ENCODE results near the gene ZNF132.
A peak's percentile ranks its signal among the peaks of the same experiment; 100 is the strongest.
"Not testable (repeated sequence)": the region's sequence is repeated elsewhere in the genome, so short reads cannot be mapped to it uniquely, and the experiment has no call there.

Gene ZNF132

DNA sequence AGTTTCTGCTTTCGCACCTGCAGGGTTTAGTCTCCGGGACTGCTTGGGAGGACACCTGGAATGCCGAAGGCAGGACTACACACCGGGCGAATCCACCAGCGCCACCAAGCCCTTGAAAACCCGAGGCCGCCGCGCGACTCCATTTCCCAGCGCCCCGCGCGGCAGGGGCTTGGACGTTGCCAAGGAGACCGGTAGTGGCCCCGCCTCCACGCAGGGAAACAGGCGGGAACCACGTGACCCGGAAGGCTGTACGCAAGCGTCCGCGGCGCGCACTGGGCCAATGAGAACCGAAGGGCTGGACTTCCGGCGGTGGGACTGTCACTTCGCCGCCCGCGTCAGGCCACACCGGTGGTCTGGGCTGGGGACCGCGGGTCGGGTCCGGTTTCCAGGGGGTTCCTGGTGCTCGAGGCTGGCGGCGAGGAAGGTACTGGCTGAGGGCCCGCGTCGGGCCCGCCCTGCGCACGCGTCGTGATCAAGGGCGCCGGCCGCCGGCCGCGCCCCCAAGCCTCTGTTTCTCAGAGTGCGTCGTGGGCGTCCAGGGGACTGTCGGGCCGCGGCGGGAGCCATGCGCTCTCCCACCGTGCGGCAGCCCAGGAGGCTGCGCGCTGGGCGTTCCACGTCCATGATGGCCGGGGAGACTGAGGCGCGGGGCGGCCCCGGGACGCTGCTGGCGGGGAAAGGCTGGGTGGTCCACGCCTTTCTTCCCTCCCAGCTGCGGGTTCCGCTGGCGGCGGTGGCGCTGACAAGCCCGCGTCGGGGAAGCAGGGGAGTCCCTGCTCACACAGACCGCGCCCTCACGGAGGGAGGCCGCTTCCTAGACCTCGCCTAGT is 27.0 kb upstream of the ZNF132 start, which contains the start of gene ZNF324:
TSS of gene ZNF324 (plus strand) at position 321 of the 830 bp plus-strand sequence. CDS start 2,106 bp downstream, outside the sequence.
- DNase-seq = peak; percentile 86

DNA sequence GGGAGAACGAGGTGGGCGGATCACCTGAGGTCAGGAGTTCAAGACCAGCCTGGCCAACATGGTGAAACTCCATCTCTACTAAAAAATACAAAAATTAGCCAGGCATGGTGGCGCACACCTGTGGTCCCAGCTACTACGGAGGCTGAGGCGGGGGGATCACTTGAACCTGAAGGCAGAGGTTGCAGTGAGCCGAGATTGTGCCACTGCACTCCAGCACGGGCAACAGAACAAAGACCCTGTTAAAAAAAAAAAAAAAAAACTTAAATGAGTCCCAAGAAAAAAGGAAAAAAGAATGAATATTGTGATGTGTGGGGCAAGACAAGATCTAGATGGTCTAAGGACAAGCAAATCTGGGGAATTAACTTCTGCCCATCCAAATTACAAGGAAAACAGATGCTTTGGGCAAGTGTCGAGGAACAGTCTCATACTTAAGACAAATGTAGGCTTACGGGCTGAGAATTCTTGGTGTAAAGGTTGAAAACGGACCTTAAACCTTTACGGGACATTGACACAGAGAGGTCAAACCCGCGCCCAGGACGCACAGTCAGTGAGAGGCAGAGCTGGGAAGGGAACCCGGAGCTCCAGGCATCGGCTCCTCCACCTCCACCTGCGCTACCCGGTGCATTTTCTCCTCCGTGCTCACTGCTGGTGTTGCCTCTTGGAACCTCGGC is 26.3 kb upstream of the ZNF132 start:
- DNase-seq = no peak

DNA sequence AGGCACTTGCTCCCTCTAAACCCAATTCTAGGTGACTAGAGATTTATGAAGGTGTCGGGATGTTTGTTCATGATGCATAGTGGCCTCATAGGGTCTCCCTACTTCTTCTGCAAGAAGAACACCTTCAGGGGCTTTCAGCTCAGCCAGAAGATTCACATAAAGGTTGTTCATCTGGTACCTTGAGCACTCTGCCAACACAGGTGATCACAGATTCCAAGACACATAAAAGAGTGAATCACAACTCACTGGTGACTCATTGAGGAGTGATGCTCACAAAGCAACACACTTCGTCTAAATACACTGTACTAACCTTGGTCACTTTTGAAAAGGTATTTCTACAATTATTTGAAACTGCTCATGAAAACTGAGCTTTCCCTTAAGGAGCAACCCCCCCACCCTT is 20.1 kb upstream of the ZNF132 start:
- peak; percentile 24 for DNase-seq

DNA sequence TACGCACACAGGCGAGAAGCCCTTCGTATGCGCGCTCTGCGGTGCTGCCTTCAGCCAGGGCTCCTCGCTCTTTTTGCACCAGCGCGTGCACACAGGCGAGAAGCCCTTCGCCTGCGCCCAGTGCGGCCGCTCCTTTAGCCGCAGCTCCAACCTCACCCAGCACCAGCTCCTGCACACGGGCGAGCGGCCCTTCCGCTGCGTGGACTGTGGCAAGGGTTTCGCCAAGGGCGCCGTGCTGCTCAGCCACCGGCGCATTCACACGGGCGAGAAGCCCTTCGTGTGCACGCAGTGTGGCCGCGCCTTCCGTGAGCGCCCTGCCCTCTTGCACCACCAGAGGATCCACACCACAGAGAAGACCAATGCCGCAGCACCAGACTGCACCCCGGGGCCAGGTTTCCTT is 16.2 kb upstream of the ZNF132 start:
- DNase-seq = no peak

DNA sequence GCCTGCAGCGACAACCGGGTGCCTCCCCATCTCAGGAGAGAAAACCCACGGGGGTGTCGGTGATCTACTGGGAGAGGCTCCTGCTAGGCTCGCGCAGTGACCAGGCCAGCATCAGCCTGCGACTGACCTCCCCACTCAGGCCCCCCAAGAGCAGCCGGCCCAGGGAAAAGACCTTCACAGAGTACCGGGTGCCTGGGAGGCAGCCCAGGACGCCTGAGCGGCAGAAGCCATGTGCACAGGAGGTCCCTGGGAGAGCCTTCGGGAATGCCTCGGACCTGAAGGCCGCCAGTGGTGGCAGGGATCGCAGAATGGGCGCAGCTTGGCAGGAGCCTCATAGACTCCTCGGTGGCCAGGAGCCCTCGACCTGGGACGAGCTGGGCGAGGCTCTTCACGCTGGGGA is 15.4 kb upstream of the ZNF132 start:
- no peak for DNase-seq

DNA sequence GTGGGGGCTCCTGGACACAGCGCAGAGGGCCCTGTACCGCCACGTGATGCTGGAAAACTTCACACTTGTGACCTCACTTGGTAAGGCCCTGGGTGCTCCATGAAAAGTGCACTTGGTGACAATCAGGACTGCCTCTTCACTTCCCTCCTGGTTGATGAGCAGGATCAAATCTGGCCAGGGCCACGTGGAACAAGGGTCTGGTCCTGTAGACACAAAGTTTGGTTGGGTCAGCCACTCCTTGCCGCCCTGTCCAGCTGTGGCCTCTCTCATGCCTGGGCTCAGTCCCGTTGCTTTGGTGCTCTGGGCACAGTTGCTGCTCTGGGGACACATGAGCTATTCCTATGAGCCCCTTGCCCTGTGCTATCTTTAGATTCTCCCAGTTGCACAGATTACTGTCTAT is 13.8 kb upstream of the ZNF132 start:
- DNase-seq = no peak

DNA sequence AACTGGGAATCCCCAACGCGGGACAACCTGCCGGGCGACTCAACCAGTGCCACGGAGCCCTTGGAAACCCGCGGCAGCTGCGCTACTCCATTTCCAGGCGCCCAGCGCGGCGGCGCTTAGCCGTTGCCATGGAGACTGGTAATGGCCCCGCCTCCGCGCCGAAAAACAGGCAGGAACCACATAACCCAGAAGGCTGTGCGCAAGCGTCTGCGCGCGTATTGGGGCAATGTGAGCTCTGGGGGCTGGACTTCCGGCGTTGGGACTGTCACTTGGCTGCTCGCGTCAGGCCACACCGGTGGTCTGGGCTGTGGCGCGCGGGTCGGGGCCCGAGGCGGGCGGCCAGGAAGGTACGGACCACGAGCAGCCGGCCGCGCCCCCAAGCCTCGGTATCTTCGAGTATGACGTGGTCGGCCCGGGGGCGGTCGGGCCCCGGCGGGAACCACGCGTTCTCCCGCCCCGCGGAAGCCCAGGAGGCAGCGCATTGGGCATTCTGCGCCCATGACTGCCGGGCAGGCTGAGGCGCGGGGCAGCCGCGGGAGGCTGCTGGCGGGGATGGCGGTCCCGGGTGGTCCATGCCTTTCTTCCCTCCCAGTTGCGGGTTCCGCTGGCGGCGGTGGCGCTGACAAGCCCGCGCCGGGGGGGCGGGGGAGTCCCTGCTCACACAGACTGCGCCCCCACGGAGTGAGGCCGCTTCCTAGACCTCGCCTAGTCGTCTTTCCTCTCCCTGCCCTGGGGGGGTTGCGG is 11.6 kb upstream of the ZNF132 start, which contains the start of gene ZNF324B:
TSS of gene ZNF324B (plus strand) at position 265 of the 744 bp plus-strand sequence. CDS start 2,080 bp downstream, outside the sequence.
- peak; percentile 70 for DNase-seq

DNA sequence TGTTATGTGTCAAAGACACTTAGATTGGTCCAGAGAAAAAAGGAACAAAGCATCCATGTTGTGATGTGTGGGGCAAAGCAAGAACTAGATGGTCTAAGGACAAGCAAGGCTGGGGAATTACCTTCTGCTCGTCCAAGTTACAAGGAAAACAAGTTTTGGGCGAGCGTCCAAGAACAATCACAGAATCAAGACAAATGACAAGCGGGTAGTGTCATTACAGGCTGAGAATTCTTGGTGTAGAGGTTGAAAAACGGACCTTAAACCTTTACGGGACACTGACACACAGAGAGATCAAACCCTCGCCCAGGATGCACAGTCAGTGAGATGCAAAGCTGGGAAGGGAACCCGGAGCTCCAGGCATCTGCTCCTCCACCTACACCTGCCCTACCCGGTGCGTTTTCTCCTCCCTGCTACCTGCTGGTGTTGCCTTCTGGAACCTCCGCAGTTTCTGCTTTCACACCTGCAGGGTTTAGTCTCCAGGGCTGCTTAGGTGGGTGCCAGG is 11.0 kb upstream of the ZNF132 start:
- DNase-seq = peak; percentile 56

DNA sequence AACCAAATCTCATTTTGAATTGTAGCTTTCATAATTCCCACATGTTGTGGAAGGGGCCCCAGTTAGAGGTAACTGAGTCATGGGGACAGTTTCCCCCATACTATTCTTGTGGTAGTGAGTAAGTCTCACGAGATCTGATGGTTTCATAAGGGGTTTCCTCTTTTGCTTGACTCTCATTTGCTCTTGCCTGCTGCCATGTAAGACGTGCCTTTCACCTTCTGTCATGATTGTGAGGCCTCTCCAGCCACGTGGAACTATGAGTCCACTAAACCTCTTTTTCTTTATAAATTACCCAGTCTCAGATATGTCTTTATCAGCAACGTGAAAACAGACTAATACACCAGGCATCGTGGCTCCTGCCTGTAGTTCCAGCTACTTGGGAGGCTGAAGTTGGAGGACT is 10.0 kb upstream of the ZNF132 start:
- DNase-seq = not testable (repeated sequence)

DNA sequence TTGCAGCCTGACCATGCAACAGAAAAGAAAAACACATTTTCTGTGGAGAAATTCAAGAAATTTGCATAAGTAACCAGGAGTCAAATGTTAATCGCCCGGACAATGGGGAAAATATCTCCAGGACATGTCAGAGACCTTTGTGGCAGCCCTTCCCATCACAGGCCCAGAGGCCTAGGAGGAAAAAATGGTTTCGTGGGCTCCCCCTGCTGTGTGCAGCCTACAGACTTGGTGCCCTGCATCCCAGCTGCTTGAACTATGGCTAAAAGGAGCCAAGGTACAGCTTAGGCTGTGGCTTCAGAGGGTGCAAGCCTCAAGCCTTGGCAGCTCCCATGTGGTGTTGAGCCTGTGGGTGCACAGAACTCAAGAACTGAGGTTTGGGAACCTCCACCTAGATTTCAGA is 8.9 kb upstream of the ZNF132 start:
- not testable (repeated sequence) for DNase-seq

DNA sequence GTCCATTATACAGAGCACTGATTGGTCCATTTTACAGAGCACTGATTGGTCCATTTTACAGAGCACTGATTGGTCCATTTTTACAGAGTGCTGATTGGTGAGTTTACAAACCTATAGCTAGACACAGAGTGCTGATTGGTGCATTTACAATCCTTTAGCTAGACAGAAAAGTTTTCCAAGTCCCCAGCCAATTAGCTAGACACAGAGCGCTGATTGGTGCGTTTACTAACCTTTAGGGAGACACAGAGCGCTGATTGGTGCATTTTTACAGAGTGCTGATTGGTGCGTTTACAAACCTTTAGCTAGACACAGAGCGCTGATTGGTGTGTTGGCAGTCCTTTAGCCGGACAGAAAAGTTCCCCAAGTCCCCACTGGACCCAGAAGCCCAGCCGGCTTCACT is 3.0 kb upstream of the ZNF132 start:
- DNase-seq = not testable (repeated sequence)

DNA sequence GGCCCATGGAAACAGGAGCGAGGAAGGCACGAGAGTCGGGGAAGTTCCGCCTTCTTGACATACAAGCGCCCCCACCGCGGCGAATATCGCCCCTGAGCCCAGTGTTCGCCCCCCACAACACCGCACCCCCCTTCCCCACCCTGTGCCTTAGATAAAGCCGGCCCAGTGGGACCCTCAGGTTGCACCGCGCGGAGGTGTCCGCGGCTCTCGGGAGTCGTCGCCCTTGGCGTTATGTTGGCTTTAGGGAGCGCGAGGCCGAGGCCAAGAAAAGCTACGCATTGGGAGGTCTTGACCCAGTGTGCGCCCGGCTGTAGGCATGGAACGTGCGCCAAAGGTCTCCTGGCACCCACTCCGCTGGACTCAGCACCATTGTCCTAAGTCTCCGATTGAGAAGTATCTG is 603 bp upstream of the ZNF132 start:
- DNase-seq = no peak

DNA sequence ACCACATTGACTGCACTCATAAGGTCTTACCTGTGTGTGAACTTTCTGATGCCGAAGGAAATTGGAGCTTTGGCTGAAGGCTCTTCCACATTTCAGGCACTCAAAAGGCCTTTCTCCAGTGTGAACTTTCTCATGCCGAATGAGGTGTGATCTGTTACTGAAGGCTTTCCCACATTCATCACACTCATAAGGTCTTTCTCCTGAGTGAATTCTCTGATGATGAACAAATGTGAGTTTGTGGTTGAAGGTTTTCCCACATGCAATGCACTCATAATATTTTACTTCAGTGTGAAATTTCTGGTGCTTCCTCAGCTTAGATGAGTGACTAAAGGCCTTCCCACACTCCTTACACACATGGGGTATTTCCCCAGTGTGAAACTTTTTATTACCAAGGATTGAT is 5.7 kb downstream of the ZNF132 start:
- DNase-seq = no peak

DNA sequence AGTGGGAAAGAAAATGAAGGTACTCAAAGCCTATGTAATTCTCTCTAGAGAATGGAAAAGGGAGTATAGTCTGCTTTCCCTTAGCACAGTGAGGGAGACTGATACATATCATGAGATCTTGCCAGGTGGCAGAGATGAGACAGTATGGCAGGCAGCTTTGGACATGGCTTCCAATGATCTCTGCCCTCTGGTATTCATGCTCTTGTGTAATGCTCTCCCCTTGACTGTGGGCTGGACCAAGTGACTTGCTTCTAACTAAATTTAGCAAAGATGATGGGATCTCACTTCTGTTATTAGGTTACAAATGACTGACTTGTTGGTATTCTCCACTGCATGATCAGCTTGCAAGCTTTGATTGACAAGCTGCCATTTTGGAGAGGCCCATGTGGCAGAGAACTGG is 10.2 kb downstream of the ZNF132 start:
- no peak for DNase-seq

DNA sequence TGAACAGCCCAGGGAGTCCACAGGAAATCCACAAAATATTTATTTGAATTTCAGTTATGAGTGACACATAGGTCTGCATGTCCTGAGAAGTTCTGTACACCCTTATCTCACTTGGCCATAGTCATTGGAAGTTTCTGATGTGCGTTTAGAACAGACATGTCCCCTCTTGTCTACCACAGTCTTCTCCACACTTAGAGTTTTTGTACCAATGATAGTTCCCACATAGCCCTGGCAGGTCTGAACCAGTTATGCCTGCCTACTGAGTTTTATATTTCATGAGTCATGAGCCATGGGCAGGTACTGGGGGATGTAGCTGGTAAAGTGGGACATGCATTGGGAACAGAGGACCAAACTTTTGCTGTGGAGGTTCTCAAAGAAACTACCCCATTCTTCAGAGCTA is 11.3 kb downstream of the ZNF132 start:
- DNase-seq = no peak

DNA sequence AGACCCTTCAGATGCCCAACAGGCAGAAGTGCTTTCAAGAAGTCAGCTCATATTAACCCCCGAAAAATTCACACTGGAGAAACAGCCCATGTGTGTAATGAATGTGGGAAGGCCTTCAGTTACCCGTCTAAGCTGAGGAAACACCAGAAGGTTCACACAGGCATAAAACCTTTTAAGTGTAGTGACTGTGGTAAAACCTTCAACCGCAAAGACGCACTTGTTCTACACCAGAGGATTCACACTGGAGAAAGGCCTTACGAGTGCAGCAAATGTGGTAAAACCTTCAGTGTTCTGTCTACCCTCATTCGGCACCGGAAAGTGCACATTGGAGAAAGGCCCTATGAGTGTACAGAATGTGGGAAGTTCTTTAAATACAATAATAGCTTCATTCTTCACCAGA is 22.9 kb downstream of the ZNF132 start:
- no peak for DNase-seq

DNA sequence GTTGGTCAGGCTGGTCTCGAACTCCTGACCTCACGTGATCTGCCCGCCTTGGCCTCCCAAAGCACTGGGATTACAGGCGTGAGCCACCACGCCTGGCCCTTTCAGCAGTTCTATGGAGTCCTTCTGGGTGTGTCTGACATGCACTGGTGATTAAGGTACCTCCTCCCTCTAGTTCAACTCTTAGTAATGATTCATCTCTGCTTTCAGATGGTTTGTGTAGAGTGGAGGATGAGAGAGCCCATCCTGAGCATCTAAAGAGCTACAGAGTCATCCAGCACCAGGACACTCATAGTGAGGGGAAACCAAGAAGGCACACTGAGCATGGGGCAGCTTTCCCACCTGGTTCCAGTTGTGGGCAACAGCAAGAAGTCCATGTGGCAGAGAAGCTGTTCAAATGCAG is 23.3 kb downstream of the ZNF132 start:
- DNase-seq = no peak

DNA sequence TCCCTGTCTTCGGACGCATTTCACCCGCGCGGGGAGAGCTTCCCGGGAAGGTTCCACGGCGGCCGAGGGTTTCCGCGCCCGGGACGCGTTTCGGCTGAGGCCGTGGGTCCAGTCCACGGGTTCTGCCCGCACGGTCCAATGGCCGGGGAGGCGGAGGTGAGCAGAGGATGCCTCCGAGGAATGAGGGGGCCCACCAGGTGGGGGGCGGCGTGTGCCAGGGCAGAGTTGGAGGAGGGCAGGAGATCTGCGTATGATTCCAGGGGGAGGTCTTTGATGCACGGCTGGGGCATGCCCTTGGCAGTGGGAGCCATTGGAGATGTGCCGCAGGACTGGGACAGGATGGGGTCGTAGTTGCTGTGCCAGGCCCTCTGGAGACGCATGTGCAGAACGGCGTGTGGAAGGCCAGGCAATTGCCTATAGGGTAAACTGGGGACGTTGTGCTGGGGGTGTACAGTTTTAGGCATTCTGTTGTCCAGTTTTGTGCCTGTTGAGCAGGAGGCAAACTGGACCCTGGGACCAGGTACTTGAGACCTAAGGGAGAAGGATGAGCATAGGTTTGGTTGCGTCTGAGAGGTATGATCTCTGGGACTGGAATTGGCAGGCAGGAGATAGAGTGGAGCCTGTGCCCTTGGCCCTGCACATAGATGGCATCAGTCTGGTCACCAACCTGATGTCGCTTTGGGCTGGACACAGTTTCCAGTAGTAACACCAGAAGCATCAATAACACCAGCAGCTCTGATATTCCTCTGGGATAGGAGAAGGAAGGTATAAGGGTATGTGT is 30.8 kb downstream of the ZNF132 start:
- DNase-seq = no peak

DNA sequence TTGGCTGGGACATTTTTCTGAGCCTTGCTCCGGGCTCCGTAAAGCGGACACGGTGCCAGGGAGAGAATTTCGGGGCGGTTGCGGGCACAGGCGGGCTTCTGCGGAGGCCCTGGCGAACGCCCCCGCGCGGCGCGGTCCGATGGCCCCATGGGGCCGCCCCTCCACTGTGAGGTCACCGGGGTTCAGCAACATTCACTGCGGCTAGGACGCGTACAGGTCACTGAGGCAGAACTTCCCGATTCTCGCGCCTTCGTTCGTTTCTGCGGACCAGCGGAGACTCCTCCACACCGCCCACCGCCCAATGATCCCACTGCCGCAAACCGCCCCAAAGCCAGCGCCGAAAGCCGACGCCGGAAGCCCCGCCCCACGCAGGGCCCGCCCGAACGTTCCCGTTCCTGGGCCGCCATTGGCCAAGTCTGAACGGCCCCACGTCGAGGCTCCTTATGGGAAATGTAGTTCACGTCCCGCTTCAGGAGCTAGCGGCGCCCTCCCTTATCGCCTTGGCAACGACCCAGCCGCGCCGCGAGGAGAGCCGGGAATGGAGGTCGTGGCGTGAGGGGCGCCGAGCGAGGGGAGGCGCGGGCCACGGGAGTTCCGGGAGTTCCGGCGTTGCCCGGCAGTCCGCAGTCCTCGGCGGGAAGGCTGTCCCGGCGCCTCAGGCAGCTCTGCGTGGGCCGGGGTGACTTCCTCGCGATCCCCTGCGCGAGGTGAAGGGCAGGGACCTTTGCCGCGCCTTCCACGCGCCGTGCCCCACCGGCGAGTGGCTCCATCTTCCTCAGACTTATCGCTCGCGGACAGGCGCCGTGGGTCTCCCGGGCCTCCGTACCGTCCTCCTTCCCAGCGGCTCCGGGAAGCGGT is 31.6 kb downstream of the ZNF132 start, which contains the start of gene ZNF584:
TSS of gene ZNF584 (plus strand) at position 498 of the 858 bp plus-strand sequence. CDS start 499 bp downstream, outside the sequence.
- DNase-seq = peak; percentile 82

DNA sequence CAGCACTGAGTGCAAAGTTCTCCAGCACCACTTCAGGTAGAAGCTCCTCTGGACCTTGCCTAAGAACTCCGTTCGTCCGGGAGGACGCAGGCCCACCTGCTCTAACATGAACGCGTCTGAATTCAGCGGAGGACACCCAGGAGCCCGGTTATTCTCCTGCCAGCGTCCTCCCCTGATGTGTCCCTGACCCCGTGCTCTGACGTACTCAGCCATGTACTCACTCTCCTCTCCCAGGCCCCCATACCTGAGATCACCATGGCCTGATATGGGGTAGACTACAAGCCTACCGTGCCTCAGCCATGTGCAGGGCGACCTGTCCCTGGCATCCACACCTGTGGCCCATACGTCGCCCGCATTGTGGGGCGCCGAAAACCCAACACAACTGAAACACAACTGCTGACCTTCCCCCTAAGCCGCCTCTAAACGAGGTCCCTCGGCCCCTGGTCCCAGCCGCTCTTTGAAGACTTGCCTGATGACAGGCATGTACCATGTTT is 32.2 kb downstream of the ZNF132 start:
- DNase-seq = no peak
